BJ (cell line): ENCODE results near the gene CHN1. TPM values are rescaled to one million over a fixed set of nuclear protein-coding genes. Genes with fewer than 3 reads are reported as not detected.

Experiments used
- CTCF ChIA-PET: fragments of 350-600 bp; formaldehyde crosslinking; extraction: SDS; loops from one replicate; lab custom pipeline; 2021; ENCODE audit warnings: antibody characterized with exemption, inconsistent platforms; lab: Yijun Ruan, JAX
- POLR2A ChIA-PET: fragments of 300-600 bp; sonication (Branson Sonifier 250); formaldehyde crosslinking; extraction: SDS; loops from one replicate; lab custom pipeline; 2021; ENCODE audit warnings: antibody characterized with exemption; lab: Charles Lee
- DNase-seq: peaks from one replicate; pipeline ENCODE4 v3.0.0-alpha.2; 2011; ENCODE audit warnings: low read depth
- H3K27me3 ChIP-seq: 2 replicates; pipeline ENCODE4 v1.6.0; 2011; ENCODE audit warnings: low read length; ENCODE audit not compliant: control insufficient read depth, insufficient read depth
- H3K36me3 ChIP-seq: 2 replicates; pipeline ENCODE4 v1.5.1; 2011; ENCODE audit warnings: low read length; ENCODE audit not compliant: control insufficient read depth, insufficient read depth
- H3K4me3 ChIP-seq: 2 replicates; pipeline ENCODE4 v1.5.1; 2011; ENCODE audit warnings: low read depth, mild to moderate bottlenecking, control low read depth, low read length
- CTCF ChIP-seq: IDR thresholded peaks from 2 replicates; pipeline ENCODE4 v1.5.1; 2011; ENCODE audit warnings: low read depth, mild to moderate bottlenecking, control low read depth, inconsistent platforms, low read length, moderate library complexity; ENCODE audit not compliant: insufficient read depth
- polyA plus RNA-seq: library from polyadenylated mRNA; depleted of rRNA; stranded (reverse); fragments of >200 nt; gene quantifications from 2 replicates; pipeline ENCODE4 v1.2.3, GENCODE V29; 2011

Gene CHN1
- polyA plus RNA-seq, 1 experiment, result 93.0 TPM

- CTCF ChIA-PET, result interaction anchor here (1.2 to 4.1 kb wide), 2 partner anchors 13 to 231 kb away, joined by 4 to 18 read pairs; no protein-coding TSS in a partner anchor
- Histone ChIP-seq H3K27me3 (peaks cover 4% of the 10 kb centered on the region), H3K36me3 (no peaks in the 10 kb centered on the region), H3K4me3 (no peak overlapping the region)
- TF ChIP-seq CTCF, result no peak
- no peak for DNase-seq
- POLR2A ChIA-PET, result no interaction called here
These were observed 2.5 kb downstream of the CHN1 start for GRCh38 chr2:175002547-175003274.

- no peak for TF ChIP-seq CTCF
- H3K36me3 ChIP-seq, result no peaks in the 10 kb centered on the region
- no peak overlapping the region for H3K4me3 ChIP-seq
- ChIA-PET CTCF (interaction anchor here (1.2 to 4.1 kb wide), 3 partner anchors 12 to 252 kb away, joined by 4 to 18 read pairs (median 8); no protein-coding TSS in a partner anchor), POLR2A (no interaction called here)
- no peaks in the 10 kb centered on the region; the same call in 1 of the 2 replicates for H3K27me3 ChIP-seq
- no peak for DNase-seq
These were observed 3.6 kb downstream of the CHN1 start for GRCh38 chr2:175001566-175001965.

GRCh38 chr2:174997110-174997509, 8.1 kb downstream of the CHN1 start:
- no peaks in the 10 kb centered on the region for H3K27me3 ChIP-seq
- POLR2A ChIA-PET, result no interaction called here
- H3K4me3 ChIP-seq, result no peak overlapping the region
- DNase-seq, result no peak
- CTCF ChIA-PET, result interaction anchor here (1.0 to 1.6 kb wide), 3 partner anchors 11 to 310 kb away, joined by 3 to 5 read pairs (median 3); no protein-coding TSS in a partner anchor
- no peak for TF ChIP-seq CTCF
- no peaks in the 10 kb centered on the region for H3K36me3 ChIP-seq

GRCh38 chr2:174996622-174997021, 8.6 kb downstream of the CHN1 start:
- no peaks in the 10 kb centered on the region for H3K27me3 ChIP-seq
- no peak for DNase-seq
- TF ChIP-seq CTCF, result no peak
- POLR2A ChIA-PET, result no interaction called here
- H3K4me3 ChIP-seq, result no peak overlapping the region
- no peaks in the 10 kb centered on the region for H3K36me3 ChIP-seq
- CTCF ChIA-PET, result interaction anchor here (1.0 to 1.6 kb wide), 3 partner anchors 10 to 310 kb away, joined by 3 to 5 read pairs (median 3); no protein-coding TSS in a partner anchor

GRCh38 chr2:174994381-174994780, 10.8 kb downstream of the CHN1 start:
- Histone ChIP-seq H3K4me3 (no peak overlapping the region), H3K27me3 (no peaks in the 10 kb centered on the region), H3K36me3 (no peaks in the 10 kb centered on the region)
- POLR2A ChIA-PET, result no interaction called here
- CTCF ChIA-PET, result interaction anchor here (0.6 to 7.7 kb wide), 4 partner anchors 9 to 297 kb away, joined by 3 to 83 read pairs (median 7); no protein-coding TSS in a partner anchor
- no peak for TF ChIP-seq CTCF
- no peak for DNase-seq
